Measurements from ENCODE around the gene MMP14. TPM values are rescaled to one million over a fixed set of nuclear protein-coding genes. Genes with fewer than 3 reads are reported as not detected.
A peak's percentile ranks its signal among the peaks of the same experiment; 100 is the strongest.
"Not testable (repeated sequence)": the region's sequence is repeated elsewhere in the genome, so short reads cannot be mapped to it uniquely, and the experiment has no call there.

Gene MMP14
- total RNA-seq, 2 experiments from 2014 or later, result 1.9 to 3.1 TPM

GRCh38 chr14:22854963-22855724, 18.8 kb downstream of the MMP14 start:
- DNase-seq (peak; percentile 49), ATAC-seq (peak; percentile 56)
- ChIA-PET CTCF (interaction anchor here (0.7 to 20.8 kb wide), 21 partner anchors 8 to 299 kb away, joined by 3 to 469 read pairs (median 5); partner anchors contain the start of genes DAD1, LRP10, MMP14 and MRPL52), POLR2A (interaction anchor here (0.7 to 1.5 kb wide), 5 partner anchors 16 to 266 kb away, joined by 3 to 10 read pairs (median 5); partner anchors contain the start of genes DAD1, LRP10, MRPL52 and OXA1L)
- Mint-ChIP-seq H3K4me1 (ENCODE audit: low read depth) (peaks cover 21% of the 10 kb centered on the region), H3K27ac (no peak overlapping the region), H3K36me3 (ENCODE audit: low read depth) (no peaks in the 10 kb centered on the region), H3K9me3 (no peaks in the 10 kb centered on the region), H3K4me3 (no peak overlapping the region), H3K27me3 (peaks cover 13% of the 10 kb centered on the region)
- intact Hi-C loops (cut with micrococcal nuclease), result loop anchor here (5.0 kb wide), 1 partner anchor 283 kb away; no protein-coding TSS in a partner anchor
- TF ChIP-seq CTCF (IDR thresholded peaks at IDR 0.05), result no peak

DNA sequence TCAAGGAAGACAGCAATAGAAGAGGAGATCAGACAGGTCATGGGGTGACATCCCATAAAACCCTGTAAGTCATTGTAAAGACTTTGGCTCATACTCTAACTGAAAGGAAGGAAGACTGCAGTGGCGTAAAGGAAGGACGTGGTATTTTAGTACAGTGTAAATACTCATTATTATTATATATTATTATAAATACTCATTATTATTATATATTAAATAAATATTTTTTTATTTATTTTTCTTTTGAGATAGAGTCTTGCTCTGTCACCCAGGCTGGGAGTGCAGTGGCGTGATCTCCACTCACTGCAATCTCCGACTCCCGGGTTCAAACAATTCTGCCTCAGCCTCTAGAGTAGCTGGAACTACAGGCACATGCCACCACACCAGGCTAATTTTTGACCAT, 20.0 kb downstream of the MMP14 start:
- Mint-ChIP-seq H3K9me3 (no peaks in the 10 kb centered on the region), H3K36me3 (ENCODE audit: low read depth) (no peaks in the 10 kb centered on the region), H3K4me1 (ENCODE audit: low read depth) (peaks cover 21% of the 10 kb centered on the region), H3K27ac (no peak overlapping the region), H3K27me3 (peaks cover 15% of the 10 kb centered on the region), H3K4me3 (no peak overlapping the region)
- intact Hi-C loops (cut with micrococcal nuclease), result no loop called here
- ChIA-PET POLR2A (no interaction called here), CTCF (interaction anchor here (2.4 to 20.8 kb wide), 5 partner anchors 15 to 299 kb away, joined by 7 to 469 read pairs (median 19); partner anchors contain the start of genes LRP10, MMP14 and MRPL52)
- TF ChIP-seq CTCF (IDR thresholded peaks at IDR 0.05), result no peak
- ATAC-seq (no peak), DNase-seq (no peak)

DNA sequence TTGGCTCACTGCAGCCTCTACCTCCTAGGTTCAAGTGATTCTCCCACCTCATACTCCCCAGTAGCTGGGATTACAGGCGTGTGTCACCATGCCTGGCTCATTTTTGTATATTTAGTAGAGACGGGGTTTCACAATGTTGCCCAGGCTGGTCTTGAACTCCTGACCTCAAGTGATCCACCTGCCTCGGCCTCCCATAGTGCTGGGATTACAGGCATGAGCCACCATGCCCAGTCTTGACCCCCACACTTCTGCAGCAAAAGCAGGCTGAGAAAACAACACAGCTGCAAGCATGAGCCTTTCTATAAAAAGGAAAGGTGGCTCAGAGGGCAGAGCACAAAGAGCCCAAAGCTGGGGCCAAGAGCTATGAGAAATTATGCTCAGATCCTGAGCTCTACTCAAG, 24.0 kb downstream of the MMP14 start:
- POLR2A ChIA-PET; H3K27ac Mint-ChIP-seq; DNase-seq; intact Hi-C loops (cut with micrococcal nuclease); H3K4me1 Mint-ChIP-seq (ENCODE audit: low read depth); H3K4me3 Mint-ChIP-seq; H3K36me3 Mint-ChIP-seq (ENCODE audit: low read depth); H3K9me3 Mint-ChIP-seq; ATAC-seq: not testable (repeated sequence)
- CTCF ChIA-PET, result interaction anchor here (0.8 to 20.8 kb wide), 5 partner anchors 11 to 303 kb away, joined by 3 to 469 read pairs (median 14); partner anchors contain the start of genes LRP10, MMP14 and MRPL52
- peaks cover 22% of the 10 kb centered on the region for H3K27me3 Mint-ChIP-seq

GRCh38 chr14:22861651-22862050, 25.3 kb downstream of the MMP14 start:
- POLR2A ChIA-PET, result interaction anchor here (1.5 kb wide), 1 partner anchor 35 kb away, joined by 3 read pairs; no protein-coding TSS in a partner anchor
- Mint-ChIP-seq H3K4me1 (ENCODE audit: low read depth) (peaks cover 10% of the 10 kb centered on the region), H3K9me3 (no peaks in the 10 kb centered on the region), H3K27ac (no peak overlapping the region), H3K27me3 (peaks cover 17% of the 10 kb centered on the region), H3K4me3 (no peak overlapping the region), H3K36me3 (ENCODE audit: low read depth) (no peaks in the 10 kb centered on the region)
- TF ChIP-seq CTCF (IDR thresholded peaks at IDR 0.05), result no peak
- intact Hi-C loops (cut with micrococcal nuclease), result no loop called here
- ATAC-seq (no peak), DNase-seq (no peak)
- CTCF ChIA-PET, result interaction anchor here (1.2 to 20.8 kb wide), 7 partner anchors 8 to 305 kb away, joined by 4 to 469 read pairs (median 9); partner anchors contain the start of genes LRP10, MMP14 and MRPL52

DNA sequence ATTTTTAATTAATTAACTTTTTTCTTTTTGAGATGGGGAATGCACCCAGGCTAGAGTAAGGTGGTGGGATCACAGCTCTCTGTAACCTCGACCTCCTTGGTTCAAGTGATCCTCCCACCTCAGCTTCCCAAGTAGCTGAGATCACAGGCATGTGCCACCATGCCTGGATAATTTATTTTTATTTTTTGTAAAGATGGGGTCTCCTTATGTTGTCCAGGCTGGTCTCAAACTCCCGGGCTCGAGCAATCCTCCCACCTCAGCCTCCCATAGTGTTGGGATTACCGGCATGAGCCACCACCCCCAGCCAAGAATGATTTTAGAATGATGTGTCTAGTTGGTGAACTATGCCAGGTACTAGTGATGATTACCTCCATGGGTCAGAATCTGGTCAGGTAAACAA, 28.6 kb downstream of the MMP14 start:
- CTCF ChIA-PET, result interaction anchor here (0.7 to 20.8 kb wide), 7 partner anchors 7 to 37 kb away, joined by 3 to 469 read pairs (median 4); partner anchors contain the start of genes LRP10, MMP14, MRPL52 and REM2
- TF ChIP-seq CTCF (IDR thresholded peaks at IDR 0.05), result no peak
- ATAC-seq (no peak), DNase-seq (no peak)
- H3K9me3 Mint-ChIP-seq, result no peaks in the 10 kb centered on the region
- peaks cover 10% of the 10 kb centered on the region for H3K27me3 Mint-ChIP-seq
- H3K36me3 Mint-ChIP-seq (ENCODE audit: low read depth), result no peaks in the 10 kb centered on the region
- H3K27ac Mint-ChIP-seq, result no peak overlapping the region
- intact Hi-C loops (cut with micrococcal nuclease), result no loop called here
- H3K4me1 Mint-ChIP-seq (ENCODE audit: low read depth), result peaks cover 2% of the 10 kb centered on the region
- no peak overlapping the region for H3K4me3 Mint-ChIP-seq
- POLR2A ChIA-PET, result interaction anchor here (0.7 kb wide), 1 partner anchor 43 kb away, joined by 3 read pairs; no protein-coding TSS in a partner anchor
